ENCODE measurements around the gene TTLL7. TPM values are rescaled to one million over a fixed set of nuclear protein-coding genes. Genes with fewer than 3 reads are reported as not detected.
"Not testable (repeated sequence)": the region's sequence is repeated elsewhere in the genome, so short reads cannot be mapped to it uniquely, and the experiment has no call there.

TTLL7 gene
- total RNA-seq, 6 donors from 2014 or later, result 7.5 to 44.3 (median 21.9) TPM

DNA sequence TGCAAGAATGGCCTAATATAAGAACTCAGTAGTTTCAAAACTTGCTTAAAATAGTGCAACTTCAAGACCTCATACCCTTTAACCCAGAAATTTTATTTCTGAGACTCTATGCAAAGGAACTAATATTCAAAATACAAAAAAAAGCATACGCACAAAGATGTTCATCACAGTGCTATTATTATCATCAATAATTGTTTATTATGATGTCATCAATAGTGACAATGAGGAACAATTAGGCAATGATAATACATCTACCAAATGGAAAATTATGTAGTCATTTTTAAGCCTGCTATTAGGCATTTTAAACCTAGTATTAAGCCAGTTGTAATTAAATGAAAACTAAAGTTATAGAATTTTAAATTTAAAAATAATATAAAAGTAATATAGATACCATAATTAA is 3.3 kb downstream of the TTLL7 start:
- WGBS, 2 donors, result 86 to 89% methylated on average over 1 of the region's 1 CpG
- Histone ChIP-seq H3K9me3 (no peaks in the 10 kb centered on the region), H3K36me3 (no peaks in the 10 kb centered on the region), H3K27me3 (peaks cover 0 to 10% (median 3%) of the 10 kb centered on the region in 4 donors), H3K4me3 (no peak overlapping the region), H3K27ac (no peak overlapping the region), H3K4me1 (peaks cover 4 to 12% (median 10%) of the 10 kb centered on the region in 4 donors)
- ATAC-seq (ENCODE audit: low FRiP score in 2 of 2), result no peak
- TF ChIP-seq, protein P1, sequence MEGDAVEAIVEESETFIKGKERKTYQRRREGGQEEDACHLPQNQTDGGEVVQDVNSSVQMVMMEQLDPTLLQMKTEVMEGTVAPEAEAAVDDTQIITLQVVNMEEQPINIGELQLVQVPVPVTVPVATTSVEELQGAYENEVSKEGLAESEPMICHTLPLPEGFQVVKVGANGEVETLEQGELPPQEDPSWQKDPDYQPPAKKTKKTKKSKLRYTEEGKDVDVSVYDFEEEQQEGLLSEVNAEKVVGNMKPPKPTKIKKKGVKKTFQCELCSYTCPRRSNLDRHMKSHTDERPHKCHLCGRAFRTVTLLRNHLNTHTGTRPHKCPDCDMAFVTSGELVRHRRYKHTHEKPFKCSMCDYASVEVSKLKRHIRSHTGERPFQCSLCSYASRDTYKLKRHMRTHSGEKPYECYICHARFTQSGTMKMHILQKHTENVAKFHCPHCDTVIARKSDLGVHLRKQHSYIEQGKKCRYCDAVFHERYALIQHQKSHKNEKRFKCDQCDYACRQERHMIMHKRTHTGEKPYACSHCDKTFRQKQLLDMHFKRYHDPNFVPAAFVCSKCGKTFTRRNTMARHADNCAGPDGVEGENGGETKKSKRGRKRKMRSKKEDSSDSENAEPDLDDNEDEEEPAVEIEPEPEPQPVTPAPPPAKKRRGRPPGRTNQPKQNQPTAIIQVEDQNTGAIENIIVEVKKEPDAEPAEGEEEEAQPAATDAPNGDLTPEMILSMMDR (IDR thresholded peaks at IDR 0.05), result no peak
- TF ChIP-seq POLR2A (IDR thresholded peaks at IDR 0.05) (no peak), EP300 (IDR thresholded peaks at IDR 0.05) (no peak), POLR2AphosphoS5 (IDR thresholded peaks at IDR 0.05) (no peak)
- DNase-seq, result no peak

GRCh38 chr1:83994111-83994510 is 4.8 kb downstream of the TTLL7 start:
- peaks cover 0 to 7% (median 4%) of the 10 kb centered on the region in 4 donors for H3K4me1 ChIP-seq
- TF ChIP-seq, protein P1 (IDR thresholded peaks at IDR 0.05), result no peak
- no peak for TF ChIP-seq EP300 (IDR thresholded peaks at IDR 0.05)
- no peak for TF ChIP-seq POLR2AphosphoS5 (IDR thresholded peaks at IDR 0.05)
- TF ChIP-seq POLR2A (IDR thresholded peaks at IDR 0.05), result no peak

GRCh38 chr1:83990734-83991133 is 8.2 kb downstream of the TTLL7 start:
- no peak for ATAC-seq (ENCODE audit: low FRiP score in 2 of 2)
- DNase-seq, result no peak
- TF ChIP-seq POLR2A (IDR thresholded peaks at IDR 0.05), result no peak
- TF ChIP-seq, protein P1 (IDR thresholded peaks at IDR 0.05), result no peak
- no peak for TF ChIP-seq POLR2AphosphoS5 (IDR thresholded peaks at IDR 0.05)
- TF ChIP-seq EP300 (IDR thresholded peaks at IDR 0.05), result no peak
- Histone ChIP-seq H3K36me3 (no peaks in the 10 kb centered on the region), H3K27ac (no peak overlapping the region), H3K27me3 (no peaks in the 10 kb centered on the region), H3K4me3 (no peak overlapping the region), H3K9me3 (peaks cover 0 to 8% (median 6%) of the 10 kb centered on the region in 4 donors), H3K4me1 (no peaks in the 10 kb centered on the region)
- WGBS, 2 donors, result 79 to 81% methylated on average over 2 of the region's 2 CpGs

More at GRCh38 chr1:83994111-83994510, 4.8 kb downstream of the TTLL7 start:
- H3K4me3 ChIP-seq, result no peak overlapping the region
- H3K36me3 ChIP-seq, result no peaks in the 10 kb centered on the region
- 60 to 63% methylated on average over 1 of the region's 1 CpG for WGBS, 2 donors
- H3K9me3 ChIP-seq, result no peaks in the 10 kb centered on the region
- no peak overlapping the region for H3K27ac ChIP-seq
- ATAC-seq (ENCODE audit: low FRiP score in 2 of 2) (no peak), DNase-seq (no peak)
- peaks cover 0 to 6% (median 3%) of the 10 kb centered on the region in 4 donors for H3K27me3 ChIP-seq

GRCh38 chr1:83985048-83985447 is 13.9 kb downstream of the TTLL7 start:
- 85 to 98% methylated on average over 3 of the region's 3 CpGs for WGBS, 2 donors
- H3K9me3 ChIP-seq, result peaks cover 0 to 10% (median 8%) of the 10 kb centered on the region in 4 donors
- H3K4me3 ChIP-seq, result no peak overlapping the region
- H3K27me3 ChIP-seq, result no peaks in the 10 kb centered on the region
- no peak for TF ChIP-seq EP300 (IDR thresholded peaks at IDR 0.05)
- no peak for TF ChIP-seq POLR2A (IDR thresholded peaks at IDR 0.05)
- TF ChIP-seq POLR2AphosphoS5 (IDR thresholded peaks at IDR 0.05), result no peak
- TF ChIP-seq, protein P1 (IDR thresholded peaks at IDR 0.05), result no peak
- H3K27ac ChIP-seq, result no peak overlapping the region
- no peak for DNase-seq
- no peaks in the 10 kb centered on the region for H3K4me1 ChIP-seq
- no peak for ATAC-seq (ENCODE audit: low FRiP score in 2 of 2)
- H3K36me3 ChIP-seq, result no peaks in the 10 kb centered on the region

- not testable (repeated sequence) for ATAC-seq (ENCODE audit: low FRiP score in 2 of 2); H3K4me3 ChIP-seq; DNase-seq; H3K9me3 ChIP-seq; H3K27ac ChIP-seq; H3K36me3 ChIP-seq; H3K4me1 ChIP-seq; H3K27me3 ChIP-seq
- 90 to 100% methylated on average over 1 of the region's 1 CpG for WGBS, 2 donors
These were observed 15.0 kb downstream of the TTLL7 start for GRCh38 chr1:83983918-83984317.
